GM12892 (cell line): ENCODE results near the gene ZBTB1.
"Not testable (repeated sequence)": the region's sequence is repeated elsewhere in the genome, so short reads cannot be mapped to it uniquely, and the experiment has no call there.

Experiments
- DNase-seq: peaks from one replicate; pipeline ENCODE4 v3.0.0; 2011; ENCODE audit not compliant: insufficient read length
- FAIRE-seq: peaks from 2 replicates; lab custom pipeline; 2011; peaks lifted over from hg19 to GRCh38; lab: Jason Lieb, UNC
- POLR2A ChIP-seq: IDR thresholded peaks from 2 replicates; pipeline ENCODE4 v1.6.1; 2011; ENCODE audit warnings: low read depth, low read length, control low read depth
- POLR2AphosphoS5 ChIP-seq: IDR thresholded peaks from 2 replicates; pipeline ENCODE4 v1.6.1; 2011; ENCODE audit warnings: low read depth, low read length, control low read depth
- TAF1 ChIP-seq: IDR thresholded peaks from 2 replicates; pipeline ENCODE4 v1.6.1; 2011; ENCODE audit warnings: low read depth, mild to moderate bottlenecking, control low read depth, low read length, borderline replicate concordance

The ZBTB1 gene

DNA sequence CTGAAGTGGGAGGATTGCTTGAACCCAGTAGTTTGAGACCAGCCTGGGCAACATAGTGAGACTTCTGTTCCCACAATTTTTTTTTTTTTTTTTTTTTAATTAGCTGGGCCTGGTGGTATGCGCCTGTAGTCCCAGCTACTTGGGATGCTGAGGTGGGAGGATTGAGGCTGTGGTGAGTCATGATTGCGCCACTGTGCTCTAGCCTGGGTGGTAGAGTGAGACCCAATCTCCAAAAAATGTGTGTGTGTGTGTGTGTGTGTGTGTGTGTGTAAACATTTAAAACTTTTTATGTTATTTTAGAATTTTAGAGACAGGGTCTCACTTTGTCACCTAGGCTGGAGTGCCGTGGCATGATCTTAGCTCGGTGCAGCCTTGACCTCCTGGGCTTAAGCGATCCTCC, 52.0 kb downstream of the ZBTB1 start:
- TF ChIP-seq POLR2A (no peak), TAF1 (no peak), POLR2AphosphoS5 (no peak)
- DNase-seq, result no peak
- FAIRE-seq, result no peak

DNA sequence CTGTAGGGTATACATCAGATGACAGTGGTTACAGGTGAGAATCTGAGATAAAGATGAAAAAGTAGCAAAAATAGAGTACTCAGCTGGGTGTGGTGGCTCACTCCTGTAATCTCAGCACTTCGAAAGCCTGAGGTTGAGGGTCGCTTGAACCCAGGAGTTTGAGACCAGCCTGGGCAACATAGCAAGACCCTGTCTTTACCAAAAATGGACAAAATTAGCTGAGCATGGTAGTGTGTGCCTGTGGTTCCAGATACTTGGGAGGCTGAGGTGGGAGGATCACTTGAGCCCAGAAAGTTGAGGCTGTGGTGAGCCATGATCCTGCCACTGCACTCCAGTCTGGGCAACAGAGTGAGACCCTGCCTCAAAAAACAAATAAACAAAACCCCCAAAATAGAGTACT, 53.6 kb downstream of the ZBTB1 start:
- not testable (repeated sequence) for FAIRE-seq, DNase-seq

DNA sequence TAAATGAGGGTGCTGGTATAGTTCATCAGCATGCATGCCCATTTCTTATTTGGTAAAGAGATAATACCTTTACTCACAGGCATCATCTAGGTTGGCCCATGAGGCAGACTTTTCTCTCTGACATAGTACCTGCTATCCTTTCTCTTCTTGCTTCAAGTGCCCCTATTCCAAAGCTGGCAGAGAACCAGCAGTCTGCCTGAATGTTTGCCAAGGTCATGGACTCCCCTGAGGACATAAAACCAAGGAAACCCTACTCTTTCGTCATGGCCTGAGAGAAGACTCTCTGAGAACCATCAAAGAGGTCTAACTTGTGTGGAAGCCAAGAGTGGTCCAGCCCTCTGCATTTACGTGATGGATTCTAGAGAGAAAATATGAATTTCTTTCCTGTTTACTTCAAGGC, 57.1 kb downstream of the ZBTB1 start:
- no peak for TF ChIP-seq POLR2AphosphoS5
- no peak for TF ChIP-seq TAF1
- no peak for TF ChIP-seq POLR2A
- DNase-seq (no peak), FAIRE-seq (no peak)

- TF ChIP-seq TAF1, result no peak
- TF ChIP-seq POLR2AphosphoS5, result no peak
- TF ChIP-seq POLR2A, result no peak
- FAIRE-seq (no peak), DNase-seq (no peak)
These were observed 57.9 kb downstream of the ZBTB1 start for GRCh38 chr14:64562436-64562835.

- TF ChIP-seq POLR2A (no peak), POLR2AphosphoS5 (no peak), TAF1 (no peak)
- FAIRE-seq (no peak), DNase-seq (no peak)
These were observed 59.1 kb downstream of the ZBTB1 start for GRCh38 chr14:64563696-64564095.

- DNase-seq (no peak), FAIRE-seq (no peak)
- TF ChIP-seq POLR2AphosphoS5 (no peak), POLR2A (no peak), TAF1 (no peak)
These were observed 62.1 kb downstream of the ZBTB1 start for GRCh38 chr14:64566651-64567122.

DNA sequence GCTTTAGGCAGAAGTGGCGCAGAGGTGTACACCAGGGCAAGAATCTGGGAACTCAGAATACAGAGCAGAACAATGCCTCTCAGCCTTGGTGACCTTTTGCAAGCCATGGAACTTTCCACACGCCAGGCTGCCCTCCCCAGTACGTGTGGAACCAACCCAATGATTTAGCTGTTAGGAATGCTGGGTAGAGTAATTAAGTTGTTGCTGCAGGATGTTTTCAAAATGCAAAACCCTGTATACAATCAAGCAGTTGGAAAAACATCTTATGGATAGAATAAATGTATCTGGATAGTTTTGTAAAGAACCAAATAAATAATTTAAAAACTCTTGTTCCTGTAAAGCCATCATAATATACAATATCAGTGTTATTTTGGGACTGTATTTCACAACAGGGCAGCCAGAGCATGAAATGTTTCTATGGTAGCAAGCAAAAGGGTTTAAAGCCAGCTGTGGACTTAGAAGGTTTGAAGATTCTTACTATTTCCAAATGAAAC, 64.6 kb downstream of the ZBTB1 start:
- TF ChIP-seq TAF1 (no peak), POLR2A (no peak), POLR2AphosphoS5 (no peak)
- DNase-seq, result no peak
- FAIRE-seq, result no peak

DNA sequence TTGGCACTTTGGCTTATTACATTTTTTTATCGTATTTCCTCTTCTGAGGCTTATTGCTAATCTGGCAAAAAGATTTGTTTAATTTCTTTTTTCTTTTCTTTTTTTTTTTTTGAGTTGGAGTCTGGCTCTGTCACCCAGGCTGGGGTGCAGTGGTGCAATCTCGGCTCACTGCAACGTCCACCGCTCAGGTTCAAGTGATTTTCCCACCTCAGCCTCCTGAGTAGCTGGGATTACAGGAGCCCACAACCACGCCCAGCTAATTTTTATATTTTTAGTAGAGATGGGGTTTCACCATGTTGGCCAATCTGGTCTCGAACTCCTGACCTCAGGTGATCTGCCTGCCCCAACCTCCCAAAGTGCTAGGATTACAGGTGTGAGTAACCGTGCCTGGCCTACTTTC, 65.1 kb downstream of the ZBTB1 start:
- FAIRE-seq, DNase-seq: not testable (repeated sequence)

GRCh38 chr14:64572386-64573104, 68.0 kb downstream of the ZBTB1 start:
- DNase-seq (no peak), FAIRE-seq (no peak)
- no peak for TF ChIP-seq TAF1
- no peak for TF ChIP-seq POLR2AphosphoS5
- no peak for TF ChIP-seq POLR2A

- no peak for DNase-seq
- no peak for FAIRE-seq
- TF ChIP-seq TAF1 (no peak), POLR2A (no peak), POLR2AphosphoS5 (no peak)
These were observed 68.5 kb downstream of the ZBTB1 start for GRCh38 chr14:64573109-64573508.
